H9 (cell line): ENCODE results near the gene DMD. TPM values are rescaled to one million over a fixed set of nuclear protein-coding genes. Genes with fewer than 3 reads are reported as not detected.

ENCODE experiments used
- DNase-seq: peaks from one replicate; pipeline ENCODE4 v3.0.0-alpha.2; 2017
- H2AFZ ChIP-seq: one replicate; pipeline ENCODE4 v1.6.1; 2013; ENCODE audit warnings: mild to moderate bottlenecking, low read length, control low read depth, moderate library complexity
- H2AK5ac ChIP-seq: 2 replicates; pipeline ENCODE4 v1.6.1; 2013; ENCODE audit warnings: low read length, control low read depth, mixed read lengths; ENCODE audit not compliant: insufficient read length
- H2BK120ac ChIP-seq: one replicate; pipeline ENCODE4 v1.6.1; 2013; ENCODE audit warnings: low read depth, mild to moderate bottlenecking, low read length, control low read depth, inconsistent platforms; ENCODE audit not compliant: poor library complexity, severe bottlenecking
- H2BK12ac ChIP-seq: 2 replicates; pipeline ENCODE4 v1.6.1; 2013; ENCODE audit warnings: low read length, control low read depth, mixed read lengths, low read depth; ENCODE audit not compliant: insufficient read length
- H2BK15ac ChIP-seq: 2 replicates; pipeline ENCODE4 v1.6.1; 2013; ENCODE audit warnings: low read depth, low read length, control low read depth
- H2BK20ac ChIP-seq: one replicate; pipeline ENCODE4 v1.6.1; 2013; ENCODE audit warnings: low read depth, mild to moderate bottlenecking, low read length, control low read depth, inconsistent platforms; ENCODE audit not compliant: poor library complexity, severe bottlenecking
- H2BK5ac ChIP-seq: 2 replicates; pipeline ENCODE4 v1.6.1; 2013; ENCODE audit warnings: low read length, control low read depth, mixed read lengths; ENCODE audit not compliant: insufficient read length
- H3K14ac ChIP-seq: 2 replicates; pipeline ENCODE4 v1.6.1; 2013; ENCODE audit warnings: low read length, control low read depth; ENCODE audit not compliant: insufficient read depth
- H3K18ac ChIP-seq: 2 replicates; pipeline ENCODE4 v1.6.1; 2013; ENCODE audit warnings: low read depth, mild to moderate bottlenecking, mixed read lengths, low read length, control low read depth; ENCODE audit not compliant: insufficient read length
- H3K23ac ChIP-seq: 2 replicates; pipeline ENCODE4 v1.6.1; 2013; ENCODE audit warnings: low read length, control low read depth, mixed read lengths, low read depth; ENCODE audit not compliant: insufficient read length
- H3K23me2 ChIP-seq: 2 replicates; pipeline ENCODE4 v1.6.1; 2013; ENCODE audit warnings: low read depth, mild to moderate bottlenecking, mixed read lengths, low read length, control low read depth; ENCODE audit not compliant: insufficient read length, poor library complexity, severe bottlenecking
- H3K27ac ChIP-seq: 2 replicates; pipeline ENCODE4 v1.5.1; 2013; ENCODE audit warnings: low read length, control low read depth, mixed read lengths, low read depth; ENCODE audit not compliant: insufficient read length
- H3K27me3 ChIP-seq: 2 replicates; pipeline ENCODE4 v1.6.1; 2013; ENCODE audit warnings: low read length, control low read depth, inconsistent platforms; ENCODE audit not compliant: insufficient read depth
- H3K4ac ChIP-seq: 2 replicates; pipeline ENCODE4 v1.6.1; 2013; ENCODE audit warnings: low read depth, mild to moderate bottlenecking, control low read depth, inconsistent platforms, low read length, moderate library complexity
- H3K4me1 ChIP-seq: 2 replicates; pipeline ENCODE4 v1.6.1; 2013; ENCODE audit warnings: low read length, control low read depth, inconsistent platforms; ENCODE audit not compliant: insufficient read depth
- H3K4me2 ChIP-seq: 2 replicates; pipeline ENCODE4 v1.6.1; 2013; ENCODE audit warnings: low read length, control low read depth, mixed read lengths; ENCODE audit not compliant: insufficient read length, insufficient read depth
- H3K56ac ChIP-seq: 2 replicates; pipeline ENCODE4 v1.6.1; 2013; ENCODE audit warnings: low read depth, mild to moderate bottlenecking, mixed read lengths, low read length, control low read depth; ENCODE audit not compliant: insufficient read length
- H3K79me1 ChIP-seq: 2 replicates; pipeline ENCODE4 v1.6.1; 2013; ENCODE audit warnings: low read depth, mild to moderate bottlenecking, moderate library complexity, low read length, control low read depth, inconsistent platforms; ENCODE audit not compliant: insufficient read depth, poor library complexity, severe bottlenecking
- H3K79me2 ChIP-seq: 2 replicates; pipeline ENCODE4 v1.6.1; 2013; ENCODE audit warnings: low read length, control low read depth, inconsistent platforms; ENCODE audit not compliant: insufficient read depth
- H3K9ac ChIP-seq: 2 replicates; pipeline ENCODE4 v1.6.1; 2013; ENCODE audit warnings: low read length, control low read depth, mixed read lengths; ENCODE audit not compliant: insufficient read length; ENCODE audit errors: extremely low read depth
- H3K9me3 ChIP-seq: one replicate; pipeline ENCODE4 v1.6.1; 2013; ENCODE audit warnings: low read depth, low read length, inconsistent platforms; ENCODE audit not compliant: control insufficient read depth
- H3T11ph ChIP-seq: one replicate; pipeline ENCODE4 v1.6.1; 2013; ENCODE audit warnings: mild to moderate bottlenecking, low read length, control low read depth, inconsistent platforms
- H4K20me1 ChIP-seq: one replicate; pipeline ENCODE4 v1.6.1; 2013; ENCODE audit not compliant: control insufficient read depth, insufficient read length, insufficient read depth
- H4K5ac ChIP-seq: 2 replicates; pipeline ENCODE4 v1.6.1; 2013; ENCODE audit warnings: low read depth, mild to moderate bottlenecking, mixed read lengths, low read length, control low read depth; ENCODE audit not compliant: insufficient read length
- H4K8ac ChIP-seq: replicated peaks from 2 replicates; pipeline ENCODE4 v1.6.1; 2013; ENCODE audit warnings: low read length, control low read depth, mixed read lengths, low read depth; ENCODE audit not compliant: insufficient read length
- H4K91ac ChIP-seq: 2 replicates; pipeline ENCODE4 v1.6.1; 2013; ENCODE audit warnings: low read depth, mild to moderate bottlenecking, moderate library complexity, mixed read lengths, low read length, control low read depth; ENCODE audit not compliant: insufficient read length
- H3K27ac Mint-ChIP-seq, 3 experiments: 2 replicates in 2 of 3; 3 replicates in 1 of 3; pipeline ENCODE4 v1.8.0; 2020 to 2021; ENCODE audit warnings: mixed read lengths in 3 of 3, mild to moderate bottlenecking in 1 of 3, moderate library complexity in 1 of 3
- H3K27me3 Mint-ChIP-seq: 2 replicates; pipeline ENCODE4 v1.8.0; 2021; ENCODE audit warnings: low read depth, mild to moderate bottlenecking, moderate library complexity, mixed read lengths
- H3K36me3 Mint-ChIP-seq, 3 experiments: 2 replicates in 2 of 3; 3 replicates in 1 of 3; pipeline ENCODE4 v1.8.0; 2020 to 2021; ENCODE audit warnings: low read depth in 3 of 3, mixed read lengths in 3 of 3; ENCODE audit not compliant: insufficient read depth in 1 of 3
- H3K4me1 Mint-ChIP-seq, 2 experiments: 2 replicates each; pipeline ENCODE4 v1.8.0; 2020; ENCODE audit warnings: mixed read lengths in 2 of 2
- H3K4me3 Mint-ChIP-seq, 2 experiments: 2 replicates in 1 of 2; 3 replicates in 1 of 2; pipeline ENCODE4 v1.8.0; 2020 to 2021; ENCODE audit warnings: mild to moderate bottlenecking in 2 of 2, mixed read lengths in 2 of 2, moderate library complexity in 1 of 2
- H3K9me3 Mint-ChIP-seq, 2 experiments: 2 replicates in 1 of 2; 3 replicates in 1 of 2; pipeline ENCODE4 v1.8.0; 2020; ENCODE audit warnings: mild to moderate bottlenecking in 2 of 2, mixed read lengths in 2 of 2, moderate library complexity in 1 of 2
- CTCF ChIP-seq: fragments of 200-600 bp; sonication (generic); conservative IDR thresholded peaks from 3 replicates; pipeline ENCODE4 v1.8.0; 2021; ENCODE audit warnings: antibody characterized with exemption, mild to moderate bottlenecking
- WGBS: extraction: QIAGEN DNeasy Blood & Tissue Kit; methylation state at CpG from one replicate; pipeline ENCODE4 v1.1.7; 2013; ENCODE audit warnings: missing lambda C conversion rate, low lambda C conversion rate, mixed read lengths; ENCODE audit not compliant: insufficient read length; ENCODE audit errors: extremely low coverage; 5-methylcytosine and 5-hydroxymethylcytosine counted together
- total RNA-seq: library from RNA; stranded (reverse); gene quantifications from 2 replicates; pipeline ENCODE4 v1.2.1, GENCODE V29; 2021

Gene DMD
- total RNA-seq, 1 experiment from 2014 or later: 3.8 TPM

GRCh38 chrX:32678487-32678886, 532.9 kb downstream of the DMD start:
- H3K4me1 Mint-ChIP-seq: no peaks in the 10 kb centered on the region
- H3K4me2 ChIP-seq: no peak overlapping the region

More at GRCh38 chrX:32678487-32678886, 532.9 kb downstream of the DMD start:
- Histone ChIP-seq H3K27me3 (no peaks in the 10 kb centered on the region), H3K4me1 (no peaks in the 10 kb centered on the region), H3K79me1 (no peaks in the 10 kb centered on the region), H3T11ph (no peak overlapping the region), H4K8ac (no peak overlapping the region), H3K79me2 (no peaks in the 10 kb centered on the region), H3K23ac (no peak overlapping the region), H3K23me2 (no peaks in the 10 kb centered on the region), H2BK120ac (no peak overlapping the region), H3K56ac (no peak overlapping the region), H2AK5ac (no peak overlapping the region), H3K27ac (no peak overlapping the region), H2BK12ac (no peak overlapping the region), H3K18ac (no peak overlapping the region), H3K14ac (no peak overlapping the region), H2AFZ (no peak overlapping the region), H4K91ac (no peak overlapping the region), H3K9me3 (no peaks in the 10 kb centered on the region), H4K5ac (no peak overlapping the region), H3K9ac (no peak overlapping the region), H4K20me1 (no peaks in the 10 kb centered on the region), H3K4ac (no peak overlapping the region), H2BK5ac (no peak overlapping the region), H2BK15ac (no peak overlapping the region), H2BK20ac (no peak overlapping the region)
- Mint-ChIP-seq H3K4me3 (no peak overlapping the region), H3K9me3 (peaks cover 0 to 7% of the 10 kb centered on the region in 2 experiments; a peak in 3 of 5 replicates), H3K27me3 (no peaks in the 10 kb centered on the region), H3K36me3 (no peaks in the 10 kb centered on the region), H3K27ac (no peak overlapping the region)
- WGBS: no CpG with 5 or more reads among the region's 5 CpGs
- no peak for TF ChIP-seq CTCF
- no peak for DNase-seq
